Measurements from ENCODE around the gene AP3S2.
"Not testable (repeated sequence)": the region's sequence is repeated elsewhere in the genome, so short reads cannot be mapped to it uniquely, and the experiment has no call there.

DNA sequence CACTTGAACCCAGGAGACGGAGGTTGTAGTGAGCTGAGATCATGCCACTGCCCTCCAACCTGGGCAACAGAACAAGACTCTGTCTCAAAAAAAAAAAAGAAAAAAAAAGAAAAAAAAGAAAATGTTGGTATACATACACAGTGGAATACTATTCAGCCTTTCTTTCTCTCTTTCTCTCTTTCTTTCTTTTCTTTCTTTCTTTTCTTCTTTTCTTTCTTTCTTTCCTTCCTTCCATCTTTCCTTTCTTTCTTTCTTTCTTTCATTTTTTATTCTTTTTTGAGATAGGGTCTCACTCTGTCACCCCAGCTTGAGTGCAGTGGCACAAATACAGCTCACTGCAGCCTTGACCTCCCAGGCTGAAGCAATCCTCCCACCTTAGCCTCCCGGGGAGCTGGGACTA, 45.6 kb upstream of the AP3S2 start:
- TF ChIP-seq, protein P1, sequence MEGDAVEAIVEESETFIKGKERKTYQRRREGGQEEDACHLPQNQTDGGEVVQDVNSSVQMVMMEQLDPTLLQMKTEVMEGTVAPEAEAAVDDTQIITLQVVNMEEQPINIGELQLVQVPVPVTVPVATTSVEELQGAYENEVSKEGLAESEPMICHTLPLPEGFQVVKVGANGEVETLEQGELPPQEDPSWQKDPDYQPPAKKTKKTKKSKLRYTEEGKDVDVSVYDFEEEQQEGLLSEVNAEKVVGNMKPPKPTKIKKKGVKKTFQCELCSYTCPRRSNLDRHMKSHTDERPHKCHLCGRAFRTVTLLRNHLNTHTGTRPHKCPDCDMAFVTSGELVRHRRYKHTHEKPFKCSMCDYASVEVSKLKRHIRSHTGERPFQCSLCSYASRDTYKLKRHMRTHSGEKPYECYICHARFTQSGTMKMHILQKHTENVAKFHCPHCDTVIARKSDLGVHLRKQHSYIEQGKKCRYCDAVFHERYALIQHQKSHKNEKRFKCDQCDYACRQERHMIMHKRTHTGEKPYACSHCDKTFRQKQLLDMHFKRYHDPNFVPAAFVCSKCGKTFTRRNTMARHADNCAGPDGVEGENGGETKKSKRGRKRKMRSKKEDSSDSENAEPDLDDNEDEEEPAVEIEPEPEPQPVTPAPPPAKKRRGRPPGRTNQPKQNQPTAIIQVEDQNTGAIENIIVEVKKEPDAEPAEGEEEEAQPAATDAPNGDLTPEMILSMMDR (IDR thresholded peaks at IDR 0.05) = not testable (repeated sequence)
- TF ChIP-seq POLR2A (IDR thresholded peaks at IDR 0.05) = not testable (repeated sequence)

Data from vagina (tissue), 2 donors.